Muscle of arm (tissue), 12 donors: Measurements from ENCODE around the gene DSCAML1. TPM values are rescaled to one million over a fixed set of nuclear protein-coding genes. Genes with fewer than 3 reads are reported as not detected.
A peak's percentile ranks its signal among the peaks of the same experiment; 100 is the strongest.
"Not testable (repeated sequence)": the region's sequence is repeated elsewhere in the genome, so short reads cannot be mapped to it uniquely, and the experiment has no call there.

Experiments
- DNase-seq: peaks from one replicate; pipeline ENCODE4 v3.0.0-alpha.2; 2013
- polyA plus RNA-seq, 12 donors: library from polyadenylated mRNA; unstranded; fragments of 120-200 nt; gene quantifications; one replicate each; pipeline ENCODE4 v1.2.1, GENCODE V29; 2013; ENCODE audit not compliant: insufficient read length in 12 of 12

The DSCAML1 gene
- polyA plus RNA-seq, 12 donors, result 0.27 to 2.4 (median 0.68) TPM; not detected in 2

DNA sequence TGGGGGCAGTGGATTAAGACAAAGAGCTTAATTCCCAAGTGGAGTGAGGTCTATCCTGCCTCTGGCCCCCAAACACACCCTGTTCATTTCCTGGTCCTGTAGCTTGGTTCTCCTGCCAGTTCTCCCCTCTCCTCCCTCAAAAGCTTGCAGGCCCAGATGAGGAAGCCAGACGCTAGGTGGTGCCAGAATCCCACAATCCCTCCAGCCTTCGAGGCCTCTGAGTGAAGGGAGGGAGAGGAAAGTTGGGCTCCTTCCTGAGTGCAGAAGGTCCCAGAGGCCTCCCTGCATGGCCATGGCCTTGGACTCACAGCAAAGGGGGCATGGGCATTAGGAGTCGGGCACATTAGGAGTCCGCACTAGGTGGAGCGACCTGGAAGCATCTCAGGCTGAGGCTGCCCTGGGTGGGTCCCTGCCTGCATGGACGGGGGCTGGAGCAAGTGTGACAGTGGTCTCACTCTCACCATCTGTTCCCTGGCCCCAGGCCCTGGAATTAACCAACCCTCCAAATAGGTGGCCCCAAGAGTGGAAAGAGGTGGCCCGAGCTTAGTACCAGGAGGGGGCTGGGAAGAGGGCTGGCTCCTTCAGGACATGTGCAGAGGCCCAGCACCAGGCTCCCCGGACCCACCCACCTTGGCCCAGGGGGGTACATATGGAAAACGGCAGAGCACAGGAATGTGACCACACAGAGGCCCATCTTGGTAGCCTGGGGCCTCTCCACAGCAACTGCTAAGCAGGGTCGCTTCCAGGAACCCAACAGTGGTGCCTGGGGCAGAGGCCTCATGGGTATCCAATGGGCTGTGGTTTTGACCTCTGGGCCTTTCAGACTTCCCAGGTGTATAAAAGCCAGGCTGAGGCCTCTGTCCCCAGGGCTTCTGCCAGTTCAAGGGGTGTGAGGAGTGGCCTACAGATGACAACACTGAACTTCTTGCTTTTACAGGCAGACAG, 22.4 kb upstream of the DSCAML1 start:
- DNase-seq, result peak; percentile 89

DNA sequence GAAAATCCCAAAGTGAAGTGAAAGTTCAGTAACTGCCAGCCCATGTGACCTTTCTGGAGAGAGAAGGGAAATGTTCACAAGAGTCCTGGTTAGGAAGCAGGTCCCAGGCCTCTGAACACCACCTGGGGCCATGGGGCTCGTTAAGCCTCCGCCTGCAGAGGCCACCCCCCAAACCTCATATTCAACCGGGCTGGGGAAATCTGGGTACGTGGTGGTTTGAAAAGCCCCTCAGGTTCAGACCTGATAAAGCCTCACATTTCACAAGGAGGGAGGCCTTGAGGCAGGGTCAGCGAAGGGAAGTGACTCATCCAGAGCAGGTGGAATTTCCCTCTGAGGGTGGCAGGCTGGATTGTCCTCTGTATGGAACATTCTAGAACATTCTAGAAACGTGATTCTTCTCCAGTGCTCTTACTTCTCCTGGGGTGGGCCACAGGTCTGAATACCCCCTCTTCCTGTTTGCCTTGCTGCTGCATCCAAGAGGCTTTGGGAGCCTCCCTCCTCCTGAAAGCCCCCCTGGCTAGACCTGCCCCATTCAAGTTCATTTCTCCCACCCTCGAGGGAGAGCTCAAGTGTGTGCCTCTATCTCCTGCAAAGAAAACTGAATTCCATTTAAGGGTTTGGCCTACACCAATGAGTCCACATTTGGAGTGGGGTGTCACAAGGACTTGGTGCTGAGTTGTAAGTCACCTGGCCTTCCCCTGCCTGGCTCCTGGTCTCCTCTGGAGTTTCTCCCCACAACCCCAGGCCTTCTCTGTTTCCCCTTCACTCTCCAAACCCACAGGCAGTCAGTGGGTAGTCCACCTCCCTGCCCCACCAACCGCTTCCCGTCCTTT, 21.2 kb upstream of the DSCAML1 start:
- no peak for DNase-seq

DNA sequence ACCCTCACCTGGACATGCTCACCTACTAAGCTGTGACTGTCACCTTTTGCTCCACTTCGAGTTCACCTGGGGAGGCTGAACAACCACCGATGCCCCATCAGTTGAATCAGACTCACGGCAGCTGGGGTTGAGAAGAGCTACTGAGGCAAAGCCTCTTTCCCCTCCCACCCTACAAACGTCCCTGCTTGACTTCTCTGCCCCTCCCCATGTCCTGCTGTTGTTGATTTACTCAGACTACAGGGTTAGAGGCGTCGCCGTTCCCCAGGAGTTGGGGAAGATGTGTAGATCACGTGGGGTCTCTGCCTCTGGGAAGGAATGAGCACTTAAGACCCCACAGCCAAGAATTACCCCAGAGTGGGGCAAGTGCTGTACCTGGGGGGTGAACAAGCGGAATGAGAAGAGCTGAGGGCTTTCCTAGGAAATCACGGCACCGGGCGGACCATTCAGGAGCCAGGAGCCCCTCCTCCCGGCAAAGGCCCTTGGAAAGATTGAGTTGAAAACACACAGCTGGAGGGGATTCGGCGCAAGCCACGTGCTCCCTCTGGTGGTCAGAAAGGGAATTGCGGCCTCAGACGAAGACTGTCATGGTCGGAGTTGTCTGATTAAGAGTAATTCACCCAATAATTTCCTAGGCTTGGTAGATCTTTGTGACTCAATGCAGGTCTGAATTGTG, 20.5 kb upstream of the DSCAML1 start:
- peak; percentile 92 for DNase-seq

DNA sequence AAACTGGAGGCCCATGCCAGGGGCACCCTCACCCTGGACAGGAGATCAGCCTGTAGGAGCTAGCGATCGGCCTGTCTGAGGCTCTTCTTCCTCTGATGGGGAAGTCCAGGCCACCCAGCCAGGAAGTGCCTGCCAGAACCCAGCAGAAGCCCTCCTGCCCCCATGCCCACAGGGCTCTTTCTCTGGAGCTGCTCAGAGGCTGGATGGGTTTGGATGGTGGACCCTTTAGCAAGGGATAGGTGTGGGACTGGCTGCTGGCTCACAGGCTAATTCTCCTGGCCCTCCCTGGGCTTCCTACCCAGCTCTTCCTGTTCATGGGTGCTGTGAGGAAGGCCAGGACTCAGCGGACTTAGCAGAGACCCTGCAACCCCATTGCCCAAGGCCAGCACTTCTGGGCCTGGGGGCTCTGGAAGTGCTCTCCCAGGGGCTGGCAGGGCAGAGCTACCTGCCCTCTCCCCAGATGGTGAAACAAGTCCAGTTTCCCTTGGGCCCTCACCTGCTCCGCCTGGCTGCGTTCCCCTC, 19.9 kb upstream of the DSCAML1 start:
- DNase-seq, result no peak

DNA sequence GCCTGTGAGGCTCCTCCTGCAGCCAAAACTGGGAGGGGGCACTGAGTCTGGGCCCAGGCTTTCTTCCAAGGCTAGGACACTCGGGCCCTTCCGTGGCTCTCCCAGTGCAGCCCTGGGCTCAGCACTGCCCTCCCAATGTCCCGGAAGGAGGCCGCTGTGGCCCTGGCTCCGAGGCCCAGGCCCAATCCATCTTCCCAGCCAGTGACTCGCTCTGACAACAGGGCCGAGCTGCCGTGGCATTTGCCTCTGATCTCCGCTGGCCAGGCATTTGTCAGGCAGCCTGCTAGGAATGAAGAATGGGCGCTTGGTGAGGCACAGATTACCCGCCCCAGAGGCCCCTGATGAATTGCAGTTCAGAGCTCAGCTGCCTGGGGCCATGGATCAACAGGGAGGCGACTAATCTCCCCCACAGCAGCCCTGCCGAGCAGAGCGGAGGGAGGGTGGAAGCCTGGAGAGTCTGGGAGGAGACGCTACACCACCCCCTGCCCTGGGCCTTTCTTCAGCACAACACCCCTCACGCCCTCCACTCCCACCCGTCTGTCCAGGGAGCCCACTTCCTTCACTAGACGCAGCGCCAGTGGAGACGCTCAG, 19.2 kb upstream of the DSCAML1 start:
- DNase-seq, result no peak

DNA sequence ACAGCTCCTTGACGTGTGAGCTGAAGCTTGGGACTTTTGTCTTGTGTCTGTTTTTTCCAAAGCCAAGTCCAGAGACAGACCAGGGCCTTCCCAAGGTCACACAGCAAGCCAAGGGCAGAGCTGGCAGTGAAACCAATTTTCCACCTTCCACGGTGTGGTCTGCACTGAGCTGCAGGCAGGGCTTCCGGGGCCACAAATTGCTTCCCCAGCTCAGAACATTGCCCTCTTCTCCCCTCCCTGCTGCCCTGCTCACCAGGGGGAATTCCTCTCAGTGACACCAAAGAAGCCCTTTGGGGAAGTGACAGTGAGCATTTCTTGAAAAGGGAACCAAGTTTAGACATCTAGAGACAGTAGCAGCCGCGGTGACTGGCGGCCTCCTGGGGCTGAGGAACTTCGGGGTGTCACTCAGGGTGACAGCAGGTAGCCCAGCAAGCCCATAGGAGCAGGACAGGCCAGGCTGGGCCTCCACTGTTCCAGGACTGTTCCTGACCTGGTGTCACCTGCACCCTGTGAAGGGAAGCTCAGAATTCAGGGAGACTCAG, 18.3 kb upstream of the DSCAML1 start:
- no peak for DNase-seq

DNA sequence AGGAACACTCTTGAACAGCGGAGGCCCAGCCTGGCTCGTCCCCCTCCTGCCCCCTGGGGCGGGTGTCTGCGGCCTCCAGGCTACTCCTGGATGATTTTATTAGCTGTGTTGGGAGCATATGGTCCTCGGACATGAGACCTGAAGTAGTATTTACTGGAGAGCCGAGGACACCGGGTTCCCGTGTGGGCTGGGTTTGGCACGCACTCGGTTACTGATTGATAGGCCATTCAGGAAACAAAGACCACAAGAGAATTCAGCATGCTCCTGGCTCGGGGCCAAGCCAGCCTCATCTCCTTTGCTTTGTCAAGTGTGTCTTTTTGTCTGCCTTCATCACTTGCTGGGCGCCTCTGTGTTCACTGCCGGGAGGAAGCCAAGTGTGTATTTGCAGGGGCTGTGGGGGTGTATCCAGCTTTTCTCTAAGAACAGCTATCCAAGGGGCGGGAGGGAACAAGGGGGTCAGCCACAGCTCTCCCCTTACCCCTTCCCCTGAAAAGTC, 17.8 kb upstream of the DSCAML1 start:
- DNase-seq, result peak; percentile 30

DNA sequence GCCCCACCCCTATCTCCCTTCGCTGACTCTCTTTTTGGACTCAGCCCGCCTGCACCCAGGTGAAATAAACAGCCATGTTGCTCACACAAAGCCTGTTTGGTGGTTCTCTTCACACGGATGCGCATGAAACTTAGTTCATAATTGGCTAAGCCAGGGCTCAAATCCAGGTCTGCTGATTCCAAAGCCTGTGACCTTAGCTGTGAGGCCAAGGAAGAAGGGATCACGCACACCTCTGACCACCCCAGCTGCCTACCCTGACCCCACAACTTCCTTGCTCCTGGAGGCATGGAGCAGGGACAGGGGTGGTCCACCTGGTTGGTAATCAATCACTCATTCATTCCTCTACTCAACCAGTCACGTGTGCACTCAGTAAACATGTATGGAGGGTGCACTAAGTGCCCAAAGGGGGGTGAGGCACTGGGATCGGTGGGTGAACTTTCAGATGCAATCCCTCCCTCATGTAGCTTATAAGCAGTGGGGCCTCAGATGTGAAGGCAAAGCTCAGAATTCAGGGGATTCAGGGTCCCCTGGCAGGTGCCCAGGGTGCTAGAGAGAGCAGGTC, 17.3 kb upstream of the DSCAML1 start:
- DNase-seq, result no peak

DNA sequence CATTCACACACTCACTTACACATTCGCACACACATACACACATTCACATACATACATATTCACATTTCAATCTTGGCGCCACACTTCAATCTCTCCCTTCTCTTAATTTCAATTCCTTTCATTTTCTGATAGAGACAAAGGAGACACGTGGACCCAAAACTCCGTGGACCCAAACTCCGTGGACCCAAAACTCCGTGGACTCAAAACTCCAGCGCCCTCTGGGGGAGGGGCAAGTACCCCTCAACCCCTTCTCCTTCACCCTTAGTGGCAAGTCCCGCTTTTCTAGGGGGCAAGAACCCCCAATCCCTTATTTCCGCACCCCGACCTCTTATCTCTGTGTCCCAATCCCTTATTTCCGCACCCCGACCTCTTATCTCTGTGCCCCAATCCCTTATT, 13.0 kb upstream of the DSCAML1 start:
- DNase-seq, result not testable (repeated sequence)

DNA sequence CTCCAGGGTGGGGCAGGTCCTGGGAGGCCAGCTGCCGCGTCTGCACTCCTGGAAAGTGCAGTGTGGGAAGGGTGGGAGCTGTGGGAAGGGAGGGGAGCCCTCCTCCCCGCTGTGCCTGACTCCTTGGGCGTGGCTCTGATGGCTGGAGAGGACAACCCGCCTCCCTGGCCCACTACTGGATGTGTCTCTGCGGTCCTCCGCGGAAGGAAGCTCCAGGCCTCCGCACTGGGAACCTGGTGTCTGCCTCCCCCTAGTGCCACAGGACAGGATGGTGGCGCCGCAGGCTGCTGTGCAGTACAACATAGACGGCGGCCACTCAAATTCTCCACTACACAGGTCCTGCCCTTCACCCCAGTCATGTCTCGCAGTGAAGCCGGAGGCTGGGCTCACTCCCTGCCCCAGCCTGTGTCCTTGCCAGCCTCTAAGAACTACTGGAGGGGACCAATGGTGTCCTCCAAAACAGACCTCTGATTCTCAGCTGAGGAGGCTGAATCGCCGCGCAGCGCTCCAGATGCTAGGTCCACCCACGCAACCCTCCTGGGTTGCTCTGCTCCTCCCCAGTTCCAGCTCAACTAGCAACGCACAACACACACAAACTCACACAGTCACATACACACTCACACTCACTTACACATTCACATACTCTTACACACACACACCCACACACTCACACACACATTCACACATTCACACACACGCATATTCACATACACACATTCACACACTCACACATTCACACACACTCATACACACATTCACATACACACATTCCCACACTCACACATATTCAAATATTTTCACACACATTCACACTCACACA, 12.4 kb upstream of the DSCAML1 start:
- DNase-seq, result peak; percentile 77

DNA sequence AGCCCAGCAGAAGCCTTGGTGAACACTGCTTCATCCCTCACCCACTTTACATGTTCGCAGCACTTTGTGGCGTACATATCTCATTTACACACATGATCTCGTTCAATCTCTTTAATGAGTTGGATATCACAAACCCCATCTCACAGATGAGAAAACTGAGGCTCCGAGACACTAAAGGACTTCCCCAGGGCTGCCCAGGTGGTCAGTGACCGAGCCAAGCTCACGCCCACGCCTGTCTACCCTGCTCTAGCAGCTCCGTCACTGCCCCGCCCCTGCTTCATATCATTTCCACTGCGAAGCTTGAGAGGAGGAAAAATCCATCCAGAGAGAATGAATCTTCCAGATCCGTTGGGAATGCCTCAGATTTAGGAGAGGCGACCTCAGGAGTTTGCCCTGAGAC, 11.8 kb upstream of the DSCAML1 start:
- DNase-seq, result no peak

DNA sequence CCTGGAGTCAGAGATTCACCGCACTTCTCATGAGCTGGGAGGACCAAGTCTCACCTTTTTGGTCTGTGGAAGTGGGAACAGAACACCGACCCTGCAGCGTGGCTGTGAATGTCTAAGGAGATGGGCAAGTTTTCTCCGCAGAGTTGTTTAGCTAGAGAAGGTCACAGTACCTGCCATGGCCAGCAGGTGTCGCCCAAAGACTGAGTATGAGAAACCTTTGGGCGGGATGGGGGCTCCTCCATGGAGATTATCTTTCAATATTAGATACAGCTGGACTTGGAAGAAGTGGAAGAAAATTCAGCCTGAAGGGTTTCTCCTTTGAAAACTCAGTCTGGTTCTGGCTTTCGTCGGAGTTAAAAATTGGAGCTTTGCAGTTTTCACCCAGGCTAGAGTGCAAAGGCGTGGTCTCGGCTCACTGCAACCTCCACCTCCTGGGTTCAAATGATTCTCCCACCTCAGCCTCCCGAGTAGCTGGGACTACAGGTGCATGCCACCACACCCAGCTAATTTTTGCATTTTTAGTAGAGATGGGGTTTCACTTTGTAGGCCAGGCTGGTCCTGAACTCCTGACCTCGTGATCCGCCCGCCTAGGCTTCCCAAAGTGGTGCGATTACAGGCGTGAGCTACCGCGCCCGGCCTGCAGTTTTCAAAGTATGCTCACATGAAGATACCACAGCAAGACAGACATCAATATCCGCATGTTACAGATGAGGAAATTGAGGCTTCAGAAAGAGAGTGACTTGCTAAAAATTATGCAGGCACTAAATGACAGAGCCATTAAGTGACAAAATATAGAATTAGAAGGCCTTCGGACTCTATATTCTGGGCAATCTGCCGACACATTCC, 10.7 kb upstream of the DSCAML1 start:
- DNase-seq, result peak; percentile 85

DNA sequence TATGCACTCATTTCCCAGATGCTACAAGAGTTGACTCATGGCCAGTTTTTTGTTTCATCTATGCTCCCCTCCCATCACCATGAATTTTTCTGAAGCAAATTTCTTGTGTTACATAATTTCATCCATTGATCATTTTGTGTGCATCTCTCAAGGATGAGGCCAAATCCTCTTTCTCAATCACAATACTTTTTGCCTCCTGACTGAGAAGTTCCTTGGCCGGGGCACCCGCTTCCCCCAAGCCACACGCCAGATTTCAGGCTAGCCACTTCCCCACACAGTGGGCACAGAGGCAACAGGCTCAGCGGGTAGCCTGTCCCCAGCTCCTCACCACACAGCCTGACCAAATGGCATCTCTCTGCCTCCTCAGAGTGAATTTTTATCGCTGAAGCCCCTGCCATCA, 9.8 kb upstream of the DSCAML1 start:
- DNase-seq, result no peak

DNA sequence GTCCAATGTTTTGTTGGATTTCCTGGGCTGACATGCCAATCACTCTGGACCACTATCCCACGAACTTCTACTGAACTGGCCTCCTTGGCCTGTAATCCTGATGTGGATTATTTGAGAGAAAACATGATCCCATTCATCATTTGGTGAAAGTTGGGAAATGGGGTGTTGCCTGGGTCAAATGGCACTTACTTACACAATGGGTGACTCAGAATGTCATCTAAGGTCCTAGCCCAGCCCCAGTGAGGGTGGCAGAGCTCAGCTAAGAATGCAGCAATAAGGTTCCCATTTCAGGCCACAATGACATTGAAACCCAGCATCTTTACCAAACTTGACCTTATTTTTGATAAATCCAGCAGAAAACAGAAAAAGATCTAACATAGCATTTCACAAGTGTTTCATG, 8.0 kb upstream of the DSCAML1 start:
- no peak for DNase-seq

DNA sequence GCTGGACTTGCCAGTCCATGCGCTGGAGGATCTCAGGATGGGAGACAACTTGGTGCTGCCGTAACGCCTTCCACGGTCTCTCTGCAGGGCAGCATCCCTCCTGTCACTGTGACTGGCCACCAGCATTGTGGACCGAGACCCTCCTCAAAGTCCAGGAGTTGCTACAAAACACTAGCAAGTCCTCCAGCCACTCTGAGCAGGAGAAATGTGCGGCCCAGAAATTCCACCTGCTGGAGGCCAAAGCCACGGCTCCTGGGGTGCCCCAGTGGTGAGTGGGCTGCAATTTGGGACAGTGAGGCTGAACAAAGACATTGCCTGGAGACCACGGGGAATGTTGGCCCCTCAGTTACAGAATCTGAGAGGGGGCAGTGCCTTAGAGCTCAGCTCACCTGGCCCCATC, 6.9 kb upstream of the DSCAML1 start:
- DNase-seq, result no peak

DNA sequence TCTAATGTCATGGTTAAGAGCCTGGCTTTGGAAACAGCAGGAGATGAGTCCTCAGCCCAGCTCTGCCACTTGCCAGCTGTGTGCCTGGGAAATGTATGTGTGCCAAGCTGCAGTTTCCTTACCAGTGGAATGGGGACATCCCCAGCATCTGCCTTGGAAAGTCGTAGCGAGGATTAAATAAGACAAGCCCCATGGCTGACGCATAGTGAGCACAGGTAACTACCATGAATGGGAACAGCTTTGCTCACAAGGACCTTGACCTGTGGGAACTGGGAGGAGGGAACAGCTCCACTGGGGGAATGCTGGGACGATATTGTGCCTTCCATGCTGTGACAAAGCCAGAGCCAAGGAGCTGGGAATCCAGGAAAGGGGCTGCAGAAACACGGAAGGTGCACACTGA, 2.6 kb upstream of the DSCAML1 start:
- no peak for DNase-seq

DNA sequence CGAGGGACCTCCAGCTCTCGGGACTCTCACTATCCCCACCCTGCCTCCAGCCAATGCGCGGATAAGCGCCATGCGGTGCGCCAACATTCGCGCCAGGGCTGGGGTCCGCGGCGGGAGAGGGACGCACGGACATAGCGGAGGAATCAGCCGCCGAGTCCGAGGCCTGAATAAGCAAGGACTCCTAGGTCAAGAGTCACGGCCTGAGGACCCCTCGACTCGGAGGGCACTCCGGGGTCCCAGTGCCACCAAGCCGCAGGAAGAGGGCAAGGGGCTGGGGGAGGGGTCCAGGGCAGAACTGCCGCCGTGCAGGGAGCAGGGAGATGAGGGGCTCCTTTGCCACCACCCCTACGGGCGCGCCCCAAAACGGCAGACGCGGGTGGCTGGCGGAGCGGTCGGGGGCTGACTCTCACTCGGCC, 552 bp downstream of the DSCAML1 start:
- DNase-seq, result no peak

DNA sequence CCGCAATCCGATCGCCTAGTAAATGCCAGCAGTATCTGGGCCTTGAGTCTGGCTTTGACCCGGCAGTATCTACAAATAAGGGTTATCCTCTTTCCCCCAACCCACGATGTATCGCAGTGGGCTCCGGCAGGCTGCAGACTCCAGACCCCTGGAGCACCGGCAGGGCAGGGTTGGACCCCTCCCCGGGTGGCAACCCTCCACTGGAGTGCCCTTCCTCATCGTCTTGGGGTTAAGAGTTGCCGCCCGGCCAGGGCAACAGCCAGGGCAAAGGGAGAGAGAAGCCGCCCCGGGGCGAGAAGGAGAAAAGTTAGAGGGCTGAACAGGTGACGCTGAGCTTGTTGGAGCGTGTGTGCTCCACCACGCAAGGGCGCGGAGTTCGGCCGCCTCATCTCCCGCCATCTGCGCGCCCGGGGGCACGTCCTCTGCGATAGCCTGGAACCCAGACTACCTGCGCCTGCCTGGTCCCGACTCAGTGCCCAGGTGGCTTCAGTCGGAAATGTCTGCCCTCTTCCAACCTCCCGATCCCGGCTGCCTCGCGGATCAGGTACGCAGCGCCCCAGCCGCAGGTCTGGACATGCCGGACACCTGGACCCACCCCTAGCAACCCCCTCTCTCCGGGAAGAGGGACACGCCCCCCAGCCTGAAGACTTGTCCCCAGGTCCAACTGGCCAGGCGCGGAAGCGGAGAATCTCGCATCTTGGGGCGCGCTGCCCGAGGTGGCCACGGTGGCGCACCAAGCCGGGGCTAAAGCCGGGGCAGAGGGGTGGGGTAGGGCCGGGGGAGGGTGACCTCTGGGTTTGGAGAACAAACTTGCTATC, 1.2 kb downstream of the DSCAML1 start:
- DNase-seq, result no peak
